SK-MEL-5 (cell line): ENCODE results near the gene ZSCAN25. TPM values are rescaled to one million over a fixed set of nuclear protein-coding genes. Genes with fewer than 3 reads are reported as not detected.
"Not testable (repeated sequence)": the region's sequence is repeated elsewhere in the genome, so short reads cannot be mapped to it uniquely, and the experiment has no call there.

Experiments
- DNase-seq: peaks from one replicate; pipeline ENCODE4 v3.0.0-alpha.2; 2016; ENCODE audit warnings: low read depth, low spot score
- in situ Hi-C: cut with HindIII; loops from 2 replicates; pipeline ENCODE4 v1.10.0; 2016; ENCODE audit warnings: low sequenced_read_pairs, high pct_unique_total_duplicates, low pct_unique_long_range_greater_than_20kb
- total RNA-seq: library from RNA; depleted of rRNA; stranded (reverse); fragments of >200 nt; shearing (Covaris generic); gene quantifications from 2 replicates; pipeline ENCODE4 v1.2.3, GENCODE V29; 2014

Gene ZSCAN25
- total RNA-seq, 1 experiment from 2014 or later = 16.9 TPM

DNA sequence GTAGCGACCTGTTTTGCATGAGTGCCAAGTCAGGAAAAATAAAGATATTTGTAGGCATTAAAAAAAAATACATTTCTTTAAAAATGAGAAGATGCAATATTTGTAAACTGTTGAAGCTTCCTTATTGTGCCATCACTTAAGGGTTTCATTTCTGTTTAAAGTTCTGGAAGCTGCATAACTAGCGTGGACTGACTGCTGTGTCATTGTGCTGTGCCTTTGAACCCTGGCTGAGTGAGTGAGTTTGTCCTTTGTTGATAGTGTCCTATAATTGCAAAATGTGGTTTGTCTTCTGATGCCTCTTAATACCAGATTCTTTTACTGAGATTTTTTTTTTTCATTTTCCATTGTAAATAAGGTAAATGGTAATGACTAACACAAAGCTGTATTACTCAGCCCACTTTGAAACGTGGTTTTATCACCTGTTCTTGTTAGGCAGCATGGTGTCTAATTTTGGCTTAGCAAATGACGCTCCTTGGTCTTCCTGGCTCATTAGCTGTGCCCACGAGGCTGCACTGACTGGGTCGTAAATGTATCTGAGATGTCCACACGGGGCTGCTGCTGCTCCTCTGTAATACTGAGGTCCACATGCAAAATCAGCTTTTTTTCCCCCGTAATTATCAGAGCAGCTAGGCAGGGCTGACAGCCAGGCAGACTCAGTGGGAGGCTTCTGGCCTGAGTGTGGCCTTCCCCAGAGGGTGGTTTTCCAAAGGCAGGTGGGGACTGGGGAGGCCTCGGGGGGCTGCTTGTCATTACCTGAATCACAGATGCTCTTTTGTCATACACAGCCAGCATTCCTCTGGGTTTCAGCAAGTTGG, 14.8 kb downstream of the ZSCAN25 start:
- peak; percentile 59 for DNase-seq

DNA sequence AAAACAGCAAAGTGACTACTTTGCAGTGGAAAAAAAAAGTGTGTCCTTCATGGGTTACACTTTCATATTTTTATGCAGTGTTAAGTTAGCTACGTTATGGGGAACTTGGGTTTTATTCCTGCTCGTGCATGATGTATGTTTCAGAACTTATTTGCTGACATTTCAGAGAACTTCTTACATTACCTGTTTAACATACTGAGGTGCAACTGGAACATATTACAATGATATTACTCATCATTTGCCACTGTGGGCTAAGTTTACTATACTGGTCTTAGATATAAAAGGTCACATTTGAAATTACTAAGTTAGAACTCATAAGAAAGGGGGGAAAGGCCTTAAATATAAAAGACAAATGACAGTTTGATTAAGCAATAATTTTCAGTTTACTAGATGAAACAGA, 20.7 kb downstream of the ZSCAN25 start:
- not testable (repeated sequence) for DNase-seq

More for the DNA sequence above, 14.8 kb downstream of the ZSCAN25 start:
- in situ Hi-C loops = no loop called here

DNA sequence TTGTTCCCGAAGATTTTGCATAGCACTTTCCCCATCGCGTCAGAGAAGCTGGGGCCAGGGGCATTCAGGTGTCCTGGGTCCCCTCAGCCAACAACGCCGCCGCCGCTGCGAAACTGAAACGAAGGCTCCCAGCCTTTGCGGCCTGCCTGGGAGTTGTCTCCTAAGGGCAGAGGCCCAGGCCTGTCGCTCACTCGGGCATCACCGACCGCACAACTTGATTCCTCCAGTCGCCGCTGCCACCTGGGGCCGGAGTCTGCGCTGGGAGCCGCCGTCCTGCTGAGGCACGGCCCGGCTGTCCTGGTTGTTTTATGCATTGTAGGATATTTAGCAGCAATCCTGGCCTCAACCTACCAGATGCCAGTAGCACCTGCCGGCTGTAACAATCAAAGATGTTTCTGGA, 22.0 kb downstream of the ZSCAN25 start:
- in situ Hi-C loops = no loop called here
- DNase-seq = no peak

More for the DNA sequence above, 20.7 kb downstream of the ZSCAN25 start:
- in situ Hi-C loops = not testable (repeated sequence)

DNA sequence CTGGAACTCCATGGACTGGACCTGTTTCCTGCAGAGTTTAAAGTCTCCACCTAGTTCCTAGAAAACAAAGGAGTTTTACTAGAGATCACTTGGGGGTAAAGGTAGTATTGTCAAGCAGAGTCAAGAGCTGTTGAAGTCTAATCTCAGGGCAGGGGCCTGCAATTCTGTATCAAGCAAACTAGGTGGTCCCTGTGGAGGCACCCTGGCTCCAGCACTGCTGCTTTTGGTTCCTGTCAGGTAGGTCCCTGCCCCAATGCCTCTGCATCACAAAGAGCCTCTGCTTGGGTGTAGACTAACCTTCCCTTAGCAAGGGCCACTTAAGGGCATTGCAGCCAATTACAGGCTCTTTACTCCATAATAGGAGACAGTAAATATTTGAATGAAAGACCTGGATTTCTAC, 22.5 kb downstream of the ZSCAN25 start:
- no peak for DNase-seq
- in situ Hi-C loops = no loop called here

DNA sequence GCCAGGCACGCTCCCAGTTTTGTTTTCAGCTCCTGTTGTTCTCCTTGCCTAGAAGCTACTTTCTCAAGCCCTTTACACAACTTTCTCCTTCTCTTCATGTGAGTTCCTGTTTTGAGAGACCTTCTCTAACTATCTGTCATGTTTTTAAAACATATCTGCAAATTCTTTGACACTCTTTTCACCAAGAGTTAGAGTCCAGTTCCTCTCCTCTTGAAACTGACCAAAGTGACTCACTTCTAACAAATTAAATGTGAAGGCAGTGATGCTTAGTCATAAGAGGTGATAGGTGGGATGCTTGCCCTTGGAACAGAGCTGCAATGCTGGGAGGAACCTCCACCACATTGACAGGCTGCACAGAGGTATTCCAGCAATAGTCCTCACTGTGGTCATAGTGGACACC, 25.3 kb downstream of the ZSCAN25 start:
- DNase-seq = no peak
- in situ Hi-C loops = no loop called here

DNA sequence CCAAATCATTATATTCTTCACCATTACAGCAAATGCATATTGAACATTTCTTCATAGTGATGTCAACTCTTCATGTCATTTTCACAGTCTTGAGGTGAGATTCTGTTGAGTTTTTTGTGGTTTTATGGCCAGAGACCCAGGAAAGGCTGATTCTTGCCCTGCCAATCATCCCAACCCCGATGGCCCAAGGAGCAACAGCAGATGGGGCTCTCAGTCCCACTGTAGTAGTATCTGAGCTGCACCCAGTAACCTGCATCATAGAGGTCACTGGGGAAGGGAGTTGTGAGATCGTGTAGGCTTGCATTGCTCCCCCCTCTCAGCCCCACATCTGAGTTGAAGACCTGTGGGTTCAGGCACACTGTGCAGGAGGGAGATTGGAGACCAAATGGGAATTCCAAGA, 26.7 kb downstream of the ZSCAN25 start:
- no peak for DNase-seq

DNA sequence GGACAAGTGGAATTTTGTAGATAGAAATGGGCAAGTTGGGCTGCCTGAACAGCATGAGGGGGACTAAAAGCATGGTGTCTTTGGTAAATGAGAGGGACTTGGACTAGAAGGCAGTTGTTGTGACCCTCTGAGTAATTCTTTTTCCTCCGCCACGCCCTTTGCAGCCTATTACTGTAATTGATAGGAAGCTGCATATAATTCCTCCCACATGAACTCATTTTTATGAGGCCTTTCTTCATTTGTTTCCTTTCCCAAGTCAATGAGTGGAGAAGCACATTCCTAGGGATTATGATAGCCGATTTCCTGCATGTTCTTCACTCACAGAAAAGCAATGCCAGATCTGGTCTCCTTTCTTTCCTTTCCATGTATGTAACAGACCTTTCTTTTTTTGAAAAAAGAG, 27.7 kb downstream of the ZSCAN25 start:
- in situ Hi-C loops = no loop called here
- DNase-seq = no peak

More for the DNA sequence above, 26.7 kb downstream of the ZSCAN25 start:
- in situ Hi-C loops = no loop called here

DNA sequence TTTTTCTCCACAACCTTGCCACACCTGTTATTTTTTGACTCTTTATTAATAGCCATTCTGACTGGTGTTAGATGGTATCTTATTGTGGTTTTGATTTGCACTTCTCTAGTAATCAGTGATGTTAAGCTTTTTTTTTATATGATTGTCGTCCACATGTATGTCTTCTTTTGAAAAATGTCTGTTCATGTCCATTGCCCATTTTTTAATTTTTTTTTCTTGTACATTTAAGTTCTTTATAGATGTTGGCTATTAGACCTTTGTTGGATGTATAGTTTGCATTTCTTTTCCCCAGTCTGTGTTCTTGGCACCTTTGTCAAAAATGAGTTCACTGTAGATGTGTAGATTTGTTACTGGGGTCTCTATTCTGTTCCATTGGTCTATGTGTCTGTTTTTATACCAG, 28.8 kb downstream of the ZSCAN25 start:
- in situ Hi-C loops = no loop called here
- DNase-seq = no peak

DNA sequence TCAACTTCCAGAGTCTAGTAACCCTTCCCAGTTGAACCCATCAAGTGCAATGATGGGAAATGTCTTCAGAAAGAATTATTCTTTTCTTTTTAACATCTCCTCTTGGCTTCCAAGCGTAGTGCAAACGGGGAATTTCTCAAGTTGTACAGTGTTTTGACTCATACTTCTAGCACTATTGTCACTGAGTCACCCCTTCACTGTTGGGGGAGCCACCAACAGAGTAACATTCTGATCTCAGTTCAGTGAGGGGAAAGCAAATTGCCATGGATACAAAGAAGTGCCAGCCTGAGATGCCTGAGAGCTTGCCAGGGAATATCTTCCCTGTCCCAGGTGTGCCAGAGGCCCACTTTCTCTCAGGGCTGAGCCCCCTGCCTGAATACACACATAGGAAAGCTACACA, 32.1 kb downstream of the ZSCAN25 start:
- no peak for DNase-seq
- in situ Hi-C loops = no loop called here

DNA sequence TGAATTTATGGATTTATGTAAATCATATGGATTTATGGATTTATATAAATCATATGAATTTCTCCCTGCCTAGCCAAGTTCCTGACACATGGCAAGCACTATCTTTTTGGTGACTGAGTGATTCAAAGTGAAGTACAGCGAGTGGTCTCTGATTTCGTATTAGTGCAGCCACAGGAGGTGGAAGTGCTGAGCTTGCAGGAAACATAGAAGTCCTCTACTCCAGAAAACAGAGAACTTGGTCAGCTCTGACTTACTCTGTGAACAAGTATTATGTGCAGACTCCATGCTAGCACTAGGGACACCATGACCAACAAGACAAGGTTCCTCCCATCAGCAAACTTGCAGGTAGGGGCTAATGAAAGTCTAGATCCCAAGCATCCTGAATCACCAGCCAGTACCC, 34.5 kb downstream of the ZSCAN25 start:
- in situ Hi-C loops = no loop called here
- no peak for DNase-seq

DNA sequence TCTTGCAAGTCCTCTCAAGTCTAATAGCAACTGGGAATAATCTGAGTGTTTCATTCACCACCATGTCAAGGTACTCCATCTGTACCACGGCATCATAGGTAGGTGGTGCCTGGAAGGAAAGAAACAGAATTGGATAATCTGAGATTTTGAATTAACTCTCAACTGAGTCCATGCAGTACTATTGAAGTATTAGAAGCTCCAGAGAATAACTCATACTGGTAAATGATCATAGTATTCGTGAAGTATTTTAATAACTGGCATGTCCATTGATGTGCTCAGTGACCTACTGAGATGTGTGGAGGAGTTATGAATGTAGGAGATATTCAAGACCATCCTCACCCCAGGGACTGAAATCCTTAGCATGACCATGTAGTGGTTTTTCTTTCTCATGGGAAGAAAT, 35.9 kb downstream of the ZSCAN25 start:
- DNase-seq = no peak
- in situ Hi-C loops = no loop called here

DNA sequence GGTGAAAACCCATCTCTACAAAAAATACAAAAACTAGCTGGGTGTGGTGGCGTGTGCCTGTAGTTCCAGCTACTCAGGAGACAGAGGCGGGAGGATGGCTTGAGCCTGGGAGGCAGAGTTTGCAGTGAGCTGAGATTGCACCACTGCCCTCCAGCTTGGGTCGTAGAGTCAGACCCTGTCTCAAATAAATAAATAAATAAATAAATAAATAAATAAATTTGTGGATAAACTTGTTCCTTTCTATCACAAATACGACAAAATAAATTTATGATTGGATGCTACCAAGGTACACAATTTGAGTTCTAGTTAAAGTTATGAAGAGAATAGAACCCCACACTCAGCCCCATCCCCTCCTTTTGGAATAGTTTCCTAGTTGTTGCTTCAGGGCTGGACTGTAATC, 36.5 kb downstream of the ZSCAN25 start:
- DNase-seq, in situ Hi-C loops: not testable (repeated sequence)

DNA sequence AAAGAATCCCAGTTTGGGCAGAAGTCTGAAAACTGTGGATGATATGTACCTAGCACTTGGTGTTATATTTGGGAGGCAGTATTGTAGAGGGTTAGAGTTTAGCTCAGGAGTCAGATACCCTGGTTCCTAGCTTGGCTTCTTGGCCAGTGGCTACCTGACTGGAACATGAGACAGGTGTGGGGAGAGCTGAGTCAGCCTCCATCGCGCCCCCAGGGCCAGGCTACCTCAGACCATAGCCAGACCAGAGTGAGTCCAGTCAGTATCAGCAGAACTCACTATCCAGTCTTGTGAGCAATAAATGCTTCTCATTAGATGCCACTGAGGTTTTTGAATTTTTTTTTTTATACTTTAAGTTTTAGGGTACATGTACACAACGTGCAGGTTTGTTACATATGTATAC, 37.0 kb downstream of the ZSCAN25 start:
- in situ Hi-C loops = no loop called here
- no peak for DNase-seq

DNA sequence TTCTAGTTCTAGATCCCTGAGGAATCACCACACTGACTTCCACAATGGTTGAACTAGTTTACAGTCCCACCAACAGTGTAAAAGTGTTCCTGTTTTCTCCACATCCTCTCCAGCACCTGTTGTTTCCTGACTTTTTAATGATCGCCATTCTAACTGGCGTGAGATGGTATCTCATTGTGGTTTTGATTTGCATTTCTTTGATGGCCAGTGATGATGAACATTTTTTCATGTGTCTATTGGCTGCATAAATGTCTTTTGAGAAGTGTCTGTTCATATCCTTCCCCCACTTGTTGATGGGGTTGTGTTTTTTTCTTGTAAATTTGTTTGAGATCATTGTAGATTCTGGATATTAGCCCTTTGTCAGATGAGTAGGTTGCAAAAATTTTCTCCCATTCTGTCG, 37.9 kb downstream of the ZSCAN25 start:
- DNase-seq, in situ Hi-C loops: not testable (repeated sequence)

DNA sequence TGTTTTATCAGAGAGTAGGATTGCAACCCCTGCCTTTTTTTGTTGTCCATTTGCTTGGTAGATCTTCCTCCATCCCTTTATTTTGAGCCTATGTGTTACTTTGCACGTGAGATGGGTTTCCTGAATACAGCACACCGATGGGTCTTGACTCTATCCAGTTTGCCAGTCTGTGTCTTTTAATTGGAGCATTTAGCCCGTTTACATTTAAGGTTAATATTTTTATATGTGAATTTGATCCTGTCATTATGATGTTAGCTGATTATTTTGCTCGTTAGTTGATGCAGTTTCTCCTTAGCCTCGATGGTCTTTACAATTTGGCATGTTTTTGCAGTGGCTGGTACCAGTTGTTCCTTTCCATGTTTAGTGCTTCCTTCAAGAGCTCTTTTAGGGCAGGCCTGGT, 41.1 kb downstream of the ZSCAN25 start:
- in situ Hi-C loops, DNase-seq: not testable (repeated sequence)

DNA sequence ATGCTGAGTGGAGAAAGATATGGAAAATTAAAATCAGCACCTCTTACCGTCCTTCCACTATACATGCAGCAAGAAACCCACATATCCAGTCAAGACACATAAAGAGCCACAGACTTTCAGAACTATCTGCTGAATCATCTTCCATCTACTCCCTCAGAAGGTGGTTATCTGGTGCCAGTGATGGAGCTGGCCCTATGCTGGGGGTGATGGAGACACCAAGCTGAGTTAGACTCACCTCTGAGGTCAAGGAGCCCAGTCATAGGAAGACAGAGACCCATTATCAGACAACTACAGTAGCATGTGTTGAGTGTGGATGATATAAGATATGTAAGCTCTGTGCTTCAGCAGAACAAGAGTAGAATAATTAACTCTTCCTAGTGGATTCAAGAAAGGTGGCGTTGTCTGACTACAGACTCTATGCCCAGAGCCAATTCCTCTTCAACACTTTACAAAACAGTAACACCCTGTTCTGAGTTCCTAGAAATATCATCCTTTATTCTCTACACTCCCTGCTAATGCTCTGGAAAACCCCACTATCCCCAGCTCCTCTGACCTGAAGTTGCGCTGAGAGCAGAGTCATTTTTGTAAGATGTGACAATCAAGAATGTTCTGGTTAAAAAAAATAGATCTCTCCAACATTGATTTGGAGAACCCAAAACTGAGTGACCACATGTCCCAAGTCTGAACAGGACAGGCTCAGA, 48.7 kb downstream of the ZSCAN25 start:
- in situ Hi-C loops = no loop called here
- DNase-seq = no peak

DNA sequence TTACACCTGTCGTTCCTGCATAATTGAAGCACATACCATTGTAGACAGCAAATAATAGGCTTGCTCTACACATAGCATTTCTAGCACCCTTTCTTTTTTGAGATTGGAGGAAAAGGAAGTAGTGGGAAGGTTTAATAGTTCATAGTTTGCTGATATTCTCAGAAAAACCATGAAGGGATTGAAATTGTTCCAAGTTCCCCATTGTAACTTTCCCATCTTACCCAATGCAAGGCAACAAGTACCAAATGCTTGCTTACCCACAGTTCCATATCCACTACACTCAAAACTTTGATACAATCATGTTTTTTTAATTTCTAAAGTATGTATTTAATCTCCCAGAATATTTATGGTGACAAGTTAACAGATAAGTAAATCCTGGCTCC, 49.3 kb downstream of the ZSCAN25 start:
- in situ Hi-C loops = no loop called here
- no peak for DNase-seq

DNA sequence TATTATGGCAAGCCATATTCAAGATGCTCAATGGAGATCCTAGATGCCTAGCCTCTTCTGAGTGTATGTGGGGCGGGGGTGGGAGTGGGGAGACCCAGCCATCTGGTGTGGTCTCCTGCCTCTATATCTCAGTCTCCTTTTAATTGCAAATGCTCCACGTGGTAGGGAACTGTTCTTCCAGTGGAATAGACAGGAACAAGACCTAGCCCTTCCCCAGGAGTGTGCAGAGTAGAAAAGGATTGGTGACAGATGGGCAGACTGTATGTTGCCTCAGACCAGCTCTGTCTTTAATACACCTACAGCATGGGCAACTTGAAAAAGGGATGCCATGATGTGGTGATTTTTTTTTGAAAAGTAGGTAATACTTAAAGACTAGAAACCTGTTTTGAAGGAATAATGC, 50.4 kb downstream of the ZSCAN25 start:
- in situ Hi-C loops = no loop called here
- no peak for DNase-seq

DNA sequence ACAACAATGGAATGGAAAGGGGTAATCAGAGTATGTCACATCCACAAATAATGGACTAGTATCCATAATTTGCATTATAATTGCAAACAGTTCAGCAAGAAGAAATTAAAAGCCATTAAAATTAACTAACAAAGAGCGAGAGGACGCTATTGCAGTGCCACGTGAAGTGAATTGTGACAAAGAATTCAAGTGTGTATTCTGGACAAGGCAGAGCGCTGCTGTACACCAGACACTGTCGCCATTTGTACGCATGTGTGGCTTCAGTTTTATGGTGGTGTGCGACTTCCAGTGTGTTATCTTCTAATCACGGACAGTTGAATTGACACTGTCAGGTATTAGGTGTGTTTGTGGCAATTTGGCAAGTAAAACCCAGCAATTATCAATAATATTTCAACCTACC, 51.8 kb downstream of the ZSCAN25 start:
- in situ Hi-C loops = no loop called here
- no peak for DNase-seq
